ENCODE data around the gene MAPRE2. TPM values are rescaled to one million over a fixed set of nuclear protein-coding genes. Genes with fewer than 3 reads are reported as not detected.

Gene MAPRE2
- total RNA-seq, 4 donors from 2014 or later, result 22.2 to 32.2 (median 24.5) TPM

GRCh38 chr18:35099911-35100310 is 58.7 kb downstream of the MAPRE2 start:
- Histone ChIP-seq H3K4me1 (peaks cover 0 to 16% (median 0%) of the 10 kb centered on the region in 4 donors), H3K4me3 (no peak overlapping the region), H3K36me3 (peaks cover 0 to 29% (median 10%) of the 10 kb centered on the region in 4 donors), H3K27ac (replicated peaks in 1 of 4) (no peak overlapping the region), H3K27me3 (no peaks in the 10 kb centered on the region), H3K9me3 (no peaks in the 10 kb centered on the region)
- no peak for TF ChIP-seq POLR2A (IDR thresholded peaks at IDR 0.05; ENCODE audit: low read depth)
- TF ChIP-seq EP300 (IDR thresholded peaks at IDR 0.05), result no peak
- no peak for TF ChIP-seq CTCF (IDR thresholded peaks at IDR 0.05)
- no peak for TF ChIP-seq POLR2AphosphoS5 (IDR thresholded peaks at IDR 0.05)
- intact Hi-C loops (cut with DNase I), result no loop called here
- no peak for DNase-seq (ENCODE audit: extremely low spot score)

DNA sequence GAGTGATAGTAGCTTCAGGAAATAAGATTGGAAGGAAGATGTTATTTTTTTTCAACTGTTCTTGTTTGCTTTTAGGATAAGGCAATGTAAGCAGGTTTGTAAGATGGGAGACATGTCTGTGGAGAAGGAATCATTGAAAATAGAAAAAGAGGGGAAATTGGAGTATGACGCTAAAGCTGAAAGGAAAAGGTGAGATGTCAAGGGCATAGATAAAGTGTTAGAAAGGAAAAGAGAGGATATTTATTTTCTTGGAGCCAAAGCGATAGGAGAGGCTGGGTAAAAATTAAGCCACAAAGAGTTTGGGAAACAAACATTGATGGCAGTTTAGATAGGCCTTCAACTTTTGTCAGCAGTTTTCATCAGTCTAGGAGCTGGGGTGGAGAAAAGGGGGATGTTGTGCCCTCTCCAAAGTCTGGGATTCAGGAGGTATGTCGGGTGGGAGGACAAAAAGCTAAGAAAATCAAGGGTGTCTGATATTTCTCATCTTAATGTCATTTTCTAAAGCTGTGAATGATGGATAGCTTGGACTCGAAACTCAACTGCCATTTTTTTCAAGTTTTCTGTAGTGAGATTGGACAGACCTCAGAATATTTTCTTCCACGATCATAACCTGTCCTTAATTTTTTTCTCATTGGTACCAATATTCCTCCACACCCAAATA is 63.3 kb downstream of the MAPRE2 start:
- intact Hi-C loops (cut with DNase I), result no loop called here
- Histone ChIP-seq H3K4me3 (no peak overlapping the region), H3K4me1 (peaks cover 0 to 11% (median 0%) of the 10 kb centered on the region in 4 donors), H3K36me3 (peaks cover 0 to 20% (median 8%) of the 10 kb centered on the region in 4 donors), H3K27me3 (no peaks in the 10 kb centered on the region), H3K9me3 (peaks cover 0 to 2% (median 0%) of the 10 kb centered on the region in 4 donors), H3K27ac (replicated peaks in 1 of 4) (no peak overlapping the region)
- TF ChIP-seq POLR2A (IDR thresholded peaks at IDR 0.05; ENCODE audit: low read depth), result no peak
- TF ChIP-seq CTCF (IDR thresholded peaks at IDR 0.05), result no peak
- TF ChIP-seq EP300 (IDR thresholded peaks at IDR 0.05), result no peak
- WGBS, result 89% methylated on average over 5 of the region's 5 CpGs
- DNase-seq (ENCODE audit: extremely low spot score), result no peak

- WGBS, result 82% methylated on average over 4 of the region's 4 CpGs
- intact Hi-C loops (cut with DNase I), result no loop called here
- H3K27ac ChIP-seq (replicated peaks in 1 of 4), result no peak overlapping the region
Measured at GRCh38 chr18:35106013-35106844, 65.0 kb downstream of the MAPRE2 start.

GRCh38 chr18:35106845-35107148 is 65.6 kb downstream of the MAPRE2 start:
- intact Hi-C loops (cut with DNase I), result no loop called here
- H3K9me3 ChIP-seq, result peaks cover 0 to 2% (median 0%) of the 10 kb centered on the region in 4 donors
- no peak for TF ChIP-seq POLR2A (IDR thresholded peaks at IDR 0.05; ENCODE audit: low read depth)
- TF ChIP-seq EP300 (IDR thresholded peaks at IDR 0.05), result no peak
- TF ChIP-seq CTCF (IDR thresholded peaks at IDR 0.05), result no peak
- no peak for TF ChIP-seq POLR2AphosphoS5 (IDR thresholded peaks at IDR 0.05)
- DNase-seq (ENCODE audit: extremely low spot score), result no peak
- H3K4me1 ChIP-seq, result peaks cover 0 to 11% (median 0%) of the 10 kb centered on the region in 4 donors
- H3K27ac ChIP-seq (replicated peaks in 1 of 4), result no peak overlapping the region
- H3K4me3 ChIP-seq, result no peak overlapping the region
- peaks cover 0 to 15% (median 5%) of the 10 kb centered on the region in 4 donors for H3K36me3 ChIP-seq
- H3K27me3 ChIP-seq, result no peaks in the 10 kb centered on the region
- WGBS, result 71% methylated on average over 2 of the region's 2 CpGs

More at GRCh38 chr18:35106013-35106844, 65.0 kb downstream of the MAPRE2 start:
- no peaks in the 10 kb centered on the region for H3K27me3 ChIP-seq
- peaks cover 0 to 2% (median 0%) of the 10 kb centered on the region in 4 donors for H3K9me3 ChIP-seq
- H3K4me1 ChIP-seq, result peaks cover 0 to 11% (median 0%) of the 10 kb centered on the region in 4 donors
- TF ChIP-seq POLR2AphosphoS5 (IDR thresholded peaks at IDR 0.05) (no peak), POLR2A (IDR thresholded peaks at IDR 0.05; ENCODE audit: low read depth) (no peak), CTCF (IDR thresholded peaks at IDR 0.05) (no peak), EP300 (IDR thresholded peaks at IDR 0.05) (no peak)
- no peak overlapping the region for H3K4me3 ChIP-seq
- DNase-seq (ENCODE audit: extremely low spot score), result no peak
- peaks cover 0 to 20% (median 5%) of the 10 kb centered on the region in 4 donors for H3K36me3 ChIP-seq
